Neuronal stem cell (in vitro differentiated cells): Measurements from ENCODE around the gene ABHD2.
A peak's percentile ranks its signal among the peaks of the same experiment; 100 is the strongest.

ENCODE experiments used
- DNase-seq: peaks from one replicate; pipeline ENCODE4 v3.0.0-alpha.2; 2013; ENCODE audit warnings: low spot score
- H2AFZ ChIP-seq: one replicate; pipeline ENCODE4 v1.6.1; 2013; ENCODE audit warnings: mild to moderate bottlenecking, low read length, inconsistent platforms
- H2AK5ac ChIP-seq: 2 replicates; pipeline ENCODE4 v1.6.1; 2013; ENCODE audit warnings: low read depth, mild to moderate bottlenecking, inconsistent platforms, low read length, moderate library complexity, mixed read lengths
- H2BK120ac ChIP-seq: 2 replicates; pipeline ENCODE4 v1.6.1; 2013; ENCODE audit warnings: low read depth, mild to moderate bottlenecking, inconsistent platforms, low read length, moderate library complexity, mixed read lengths
- H2BK12ac ChIP-seq: one replicate; pipeline ENCODE4 v1.6.1; 2013; ENCODE audit warnings: low read length, inconsistent platforms
- H2BK15ac ChIP-seq: 2 replicates; pipeline ENCODE4 v1.6.1; 2013; ENCODE audit warnings: mild to moderate bottlenecking, low read length, inconsistent platforms, mixed read lengths
- H2BK5ac ChIP-seq: one replicate; pipeline ENCODE4 v1.6.1; 2013; ENCODE audit warnings: inconsistent platforms, mild to moderate bottlenecking, low read length, moderate library complexity
- H3K14ac ChIP-seq: one replicate; pipeline ENCODE4 v1.6.1; 2013; ENCODE audit warnings: low read length, inconsistent platforms
- H3K18ac ChIP-seq: 2 replicates; pipeline ENCODE4 v1.6.1; 2013; ENCODE audit warnings: low read length, inconsistent platforms
- H3K23ac ChIP-seq: 2 replicates; pipeline ENCODE4 v1.6.1; 2013; ENCODE audit warnings: low read depth, mild to moderate bottlenecking, mixed read lengths, low read length, inconsistent platforms; ENCODE audit not compliant: poor library complexity
- H3K27ac ChIP-seq: replicated peaks from 3 replicates; pipeline ENCODE4 v1.5.1; 2013; ENCODE audit warnings: low read length, inconsistent platforms
- H3K27me3 ChIP-seq, 3 experiments: 2 replicates each; pipeline ENCODE4 v1.6.1; 2013; ENCODE audit warnings: low read length in 3 of 3, mild to moderate bottlenecking in 2 of 3, inconsistent platforms in 1 of 3, low read depth in 1 of 3, mixed read lengths in 1 of 3, moderate library complexity in 1 of 3; ENCODE audit not compliant: control insufficient read depth in 3 of 3, insufficient read depth in 3 of 3
- H3K36me3 ChIP-seq, 2 donors: replicated peaks in 1 of 2; 2 replicates each; pipeline ENCODE4 v1.6.1; 2013; ENCODE audit warnings: low read length in 2 of 2; ENCODE audit not compliant: control insufficient read depth in 2 of 2, insufficient read depth in 2 of 2
- H3K4ac ChIP-seq: 2 replicates; pipeline ENCODE4 v1.6.1; 2013; ENCODE audit warnings: inconsistent platforms, mild to moderate bottlenecking, low read length, moderate library complexity
- H3K4me1 ChIP-seq, 2 donors: 1 replicate in 1 of 2; 2 replicates in 1 of 2; pipeline ENCODE4 v1.6.1; 2013; ENCODE audit warnings: low read length in 2 of 2, low read depth in 1 of 2; ENCODE audit not compliant: control insufficient read depth in 2 of 2, insufficient read depth in 1 of 2
- H3K4me2 ChIP-seq: one replicate; pipeline ENCODE4 v1.6.1; 2013; ENCODE audit warnings: mild to moderate bottlenecking, low read length, inconsistent platforms; ENCODE audit not compliant: insufficient read depth, poor library complexity, severe bottlenecking
- H3K4me3 ChIP-seq, 2 donors: 2 replicates each; pipeline ENCODE4 v1.5.1; 2013; ENCODE audit warnings: low read length in 2 of 2, mild to moderate bottlenecking in 2 of 2, inconsistent platforms in 1 of 2, moderate library complexity in 1 of 2
- H3K79me1 ChIP-seq: one replicate; pipeline ENCODE4 v1.6.1; 2013; ENCODE audit warnings: low read depth, mild to moderate bottlenecking, inconsistent platforms, low read length, moderate library complexity
- H3K9ac ChIP-seq: one replicate; pipeline ENCODE4 v1.6.1; 2013; ENCODE audit warnings: mild to moderate bottlenecking, low read depth, low read length, inconsistent platforms; ENCODE audit not compliant: poor library complexity
- H3K9me3 ChIP-seq, 2 donors: replicated peaks in 1 of 2; 2 replicates each; pipeline versions ENCODE3 to v1.6.1; 2013; ENCODE audit warnings: low read length in 2 of 2, mild to moderate bottlenecking in 2 of 2, inconsistent platforms in 1 of 2, low read depth in 1 of 2, mixed read lengths in 1 of 2, moderate library complexity in 1 of 2; ENCODE audit not compliant: control insufficient read depth in 2 of 2, insufficient read depth in 1 of 2
- H4K8ac ChIP-seq: one replicate; pipeline ENCODE4 v1.6.1; 2013; ENCODE audit warnings: low read depth, mild to moderate bottlenecking, inconsistent platforms, low read length, moderate library complexity
- H4K91ac ChIP-seq: one replicate; pipeline ENCODE4 v1.6.1; 2013; ENCODE audit warnings: low read length, low read depth, mild to moderate bottlenecking, inconsistent platforms; ENCODE audit not compliant: poor library complexity
- WGBS, 2 donors: extraction: QIAGEN DNeasy Blood & Tissue Kit; methylation state at CpG; one replicate each; pipeline ENCODE4 v1.1.7; 2013; ENCODE audit warnings: missing lambda C conversion rate in 2 of 2, mixed read lengths in 1 of 2; ENCODE audit not compliant: insufficient read length in 2 of 2, insufficient replicate concordance in 1 of 2; ENCODE audit errors: extremely low coverage in 2 of 2; 5-methylcytosine and 5-hydroxymethylcytosine counted together

ABHD2 gene

GRCh38 chr15:89198934-89199333 is 110.7 kb downstream of the ABHD2 start:
- H3K27me3 ChIP-seq, result no peaks in the 10 kb centered on the region
- H3K14ac ChIP-seq, result no peak overlapping the region
- H2BK120ac ChIP-seq, result no peak overlapping the region
- peak overlapping the region; percentile 53 for H3K27ac ChIP-seq
- H4K91ac ChIP-seq, result no peak overlapping the region
- no peak overlapping the region for H2BK15ac ChIP-seq
- no peak overlapping the region for H3K9ac ChIP-seq
- H3K4me3 ChIP-seq, result no peak overlapping the region
- H2BK5ac ChIP-seq, result no peak overlapping the region
- no peaks in the 10 kb centered on the region for H3K9me3 ChIP-seq
- peaks cover 33 to 43% of the 10 kb centered on the region in 2 donors for H3K4me1 ChIP-seq
- H2BK12ac ChIP-seq, result no peak overlapping the region
- no peak for DNase-seq
- no peak overlapping the region for H2AK5ac ChIP-seq
- no peak overlapping the region for H3K4ac ChIP-seq
- H2AFZ ChIP-seq, result peak overlapping the region; percentile 57
- H3K36me3 ChIP-seq, result peaks cover 0 to 11% of the 10 kb centered on the region in 2 donors
- no peak overlapping the region for H3K18ac ChIP-seq
- H3K23ac ChIP-seq, result no peak overlapping the region
- no CpG with 5 or more reads among the region's 3 CpGs for WGBS, 2 donors
- H3K4me2 ChIP-seq, result no peak overlapping the region
- H4K8ac ChIP-seq, result no peak overlapping the region
- no peaks in the 10 kb centered on the region for H3K79me1 ChIP-seq

DNA sequence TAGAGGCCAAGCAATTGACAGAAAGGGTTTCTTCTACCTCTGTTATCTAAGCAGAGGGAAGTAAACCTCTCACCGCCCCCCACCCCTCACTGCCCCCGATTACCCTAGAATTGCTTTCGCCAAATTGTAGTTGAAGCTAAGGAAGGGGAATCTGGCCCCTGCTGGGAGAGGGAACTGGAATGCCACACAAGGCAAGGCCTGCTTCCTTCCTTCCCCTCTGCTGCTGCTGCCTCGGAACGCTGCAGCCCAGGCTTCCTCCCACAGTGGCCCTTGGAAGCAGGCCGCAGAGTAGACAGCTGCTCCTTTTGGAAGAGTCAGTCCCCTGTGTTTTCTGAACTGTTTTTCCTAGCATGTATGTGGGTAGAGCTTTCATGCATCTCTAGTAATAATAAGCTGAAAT is 111.5 kb downstream of the ABHD2 start:
- Histone ChIP-seq H3K4ac (no peak overlapping the region), H3K9ac (peak overlapping the region; percentile 53), H2BK5ac (no peak overlapping the region), H2AK5ac (no peak overlapping the region), H3K4me3 (no peak overlapping the region), H3K79me1 (no peaks in the 10 kb centered on the region), H3K14ac (no peak overlapping the region), H3K27ac (peak overlapping the region; percentile 53), H3K36me3 (peaks cover 0 to 6% of the 10 kb centered on the region in 2 donors), H3K4me1 (peaks cover 33 to 43% of the 10 kb centered on the region in 2 donors), H2AFZ (peak overlapping the region; percentile 57), H3K27me3 (no peaks in the 10 kb centered on the region), H3K9me3 (no peaks in the 10 kb centered on the region), H3K18ac (peak overlapping the region; percentile 15), H4K8ac (no peak overlapping the region), H2BK12ac (no peak overlapping the region), H4K91ac (no peak overlapping the region), H2BK15ac (no peak overlapping the region), H3K4me2 (no peak overlapping the region), H3K23ac (no peak overlapping the region), H2BK120ac (no peak overlapping the region)
- DNase-seq, result no peak
- no CpG with 5 or more reads among the region's 6 CpGs for WGBS, 2 donors

- no peak overlapping the region for H2AK5ac ChIP-seq
- H2BK120ac ChIP-seq, result no peak overlapping the region
- DNase-seq, result no peak
- H2AFZ ChIP-seq, result no peak overlapping the region
- H2BK12ac ChIP-seq, result no peak overlapping the region
- H3K14ac ChIP-seq, result no peak overlapping the region
- no peak overlapping the region for H3K4ac ChIP-seq
- H3K9ac ChIP-seq, result peak overlapping the region; percentile 5
- no peak overlapping the region for H2BK5ac ChIP-seq
- H3K27ac ChIP-seq, result peak overlapping the region; percentile 48
- H3K23ac ChIP-seq, result no peak overlapping the region
- H3K36me3 ChIP-seq, result peaks cover 0 to 3% of the 10 kb centered on the region in 2 donors
- H2BK15ac ChIP-seq, result no peak overlapping the region
- H3K4me2 ChIP-seq, result no peak overlapping the region
- WGBS, 2 donors, result no CpG with 5 or more reads among the region's 12 CpGs
- no peaks in the 10 kb centered on the region for H3K79me1 ChIP-seq
- no peak overlapping the region for H4K91ac ChIP-seq
- no peak overlapping the region for H3K4me3 ChIP-seq
- no peak overlapping the region for H4K8ac ChIP-seq
- H3K27me3 ChIP-seq, result no peaks in the 10 kb centered on the region
- H3K9me3 ChIP-seq, result no peaks in the 10 kb centered on the region
- peaks cover 31 to 43% of the 10 kb centered on the region in 2 donors for H3K4me1 ChIP-seq
- peak overlapping the region; percentile 63 for H3K18ac ChIP-seq
Observed at GRCh38 chr15:89200182-89200581, 111.9 kb downstream of the ABHD2 start.

DNA sequence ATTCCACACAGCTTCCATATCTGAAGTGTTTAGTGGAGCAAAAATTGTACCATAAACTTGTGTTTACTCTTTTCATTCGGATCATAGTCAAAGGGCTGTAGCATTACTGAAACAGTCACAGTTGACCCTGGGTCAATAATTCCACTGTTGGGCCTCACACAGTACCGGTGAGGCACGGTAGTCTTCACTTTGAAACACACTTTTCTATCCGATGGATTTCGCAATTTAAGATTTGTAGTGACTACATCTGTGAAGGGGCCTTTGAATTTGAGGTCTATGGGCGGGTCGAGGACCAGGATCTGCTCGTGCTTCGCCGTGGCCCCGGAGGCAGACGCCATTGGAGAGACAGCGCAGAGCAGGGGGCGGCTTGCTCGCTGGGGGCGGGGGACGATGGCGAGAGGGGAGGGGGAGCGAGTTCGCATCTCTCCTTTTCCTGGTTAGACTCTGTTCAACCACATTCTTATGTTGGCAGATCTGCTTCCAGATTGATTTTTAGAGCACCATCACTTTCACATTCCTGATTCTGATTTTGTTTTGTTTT is 113.3 kb downstream of the ABHD2 start:
- Histone ChIP-seq H3K79me1 (no peaks in the 10 kb centered on the region), H3K4me1 (peaks cover 26 to 34% of the 10 kb centered on the region in 2 donors), H4K8ac (no peak overlapping the region), H3K18ac (no peak overlapping the region), H3K9ac (no peak overlapping the region), H2AFZ (no peak overlapping the region), H3K14ac (no peak overlapping the region), H3K27ac (no peak overlapping the region), H3K4me2 (no peak overlapping the region), H2AK5ac (peak overlapping the region; percentile 40), H3K23ac (no peak overlapping the region), H2BK12ac (no peak overlapping the region), H3K4ac (no peak overlapping the region), H3K27me3 (no peaks in the 10 kb centered on the region), H3K4me3 (no peak overlapping the region), H2BK120ac (no peak overlapping the region), H2BK15ac (no peak overlapping the region), H2BK5ac (no peak overlapping the region), H3K9me3 (no peaks in the 10 kb centered on the region), H4K91ac (no peak overlapping the region), H3K36me3 (no peaks in the 10 kb centered on the region)
- DNase-seq, result no peak
- WGBS, 2 donors, result no CpG with 5 or more reads among the region's 20 CpGs
